HG02610 (cell line): Measurements from ENCODE around the gene TPPP2.

ENCODE experiments used
- ATAC-seq: cut with Tn5 transposase; IDR thresholded peaks from one replicate; pipeline ENCODE4 v1.9.1; 2021; ENCODE audit warnings: mild to moderate bottlenecking, moderate library complexity; ENCODE audit not compliant: unreplicated experiment

TPPP2 gene

GRCh38 chr14:21016413-21017190 lies 13.4 kb upstream of the TPPP2 start:
- no peak for ATAC-seq

- ATAC-seq: no peak
These were observed 12.3 kb upstream of the TPPP2 start for GRCh38 chr14:21017528-21018245.

- ATAC-seq: no peak
These were observed 11.7 kb upstream of the TPPP2 start for GRCh38 chr14:21018286-21018685.

- no peak for ATAC-seq
These were observed 11.2 kb upstream of the TPPP2 start for GRCh38 chr14:21018781-21019180.

- ATAC-seq: no peak
These were observed 10.7 kb upstream of the TPPP2 start for GRCh38 chr14:21019366-21019765.

- ATAC-seq: no peak
These were observed 9.0 kb upstream of the TPPP2 start for GRCh38 chr14:21020977-21021545.

- no peak for ATAC-seq
These were observed 7.3 kb upstream of the TPPP2 start for GRCh38 chr14:21022686-21023085.

GRCh38 chr14:21023174-21023573 lies 6.8 kb upstream of the TPPP2 start:
- ATAC-seq: no peak

- no peak for ATAC-seq
These were observed 6.0 kb upstream of the TPPP2 start for GRCh38 chr14:21023817-21024584.

GRCh38 chr14:21024585-21025370 lies 5.2 kb upstream of the TPPP2 start, which contains the start of gene NDRG2:
TSS of gene NDRG2 (minus strand) at chr14:21025061. CDS start at chr14:21023315, 1,746 bp downstream.
- no peak for ATAC-seq

GRCh38 chr14:21025371-21026273 lies 4.4 kb upstream of the TPPP2 start:
- no peak for ATAC-seq

- no peak for ATAC-seq
These were observed 3.6 kb upstream of the TPPP2 start for GRCh38 chr14:21026274-21026987.

- ATAC-seq: no peak
These were observed 3.1 kb upstream of the TPPP2 start for GRCh38 chr14:21026988-21027315.

GRCh38 chr14:21030531-21030930 lies 514 bp downstream of the TPPP2 start:
- ATAC-seq: no peak

- no peak for ATAC-seq
These were observed 2.5 kb downstream of the TPPP2 start for GRCh38 chr14:21032326-21033132.

- ATAC-seq: no peak
These were observed 3.2 kb downstream of the TPPP2 start for GRCh38 chr14:21033133-21033698.

GRCh38 chr14:21034707-21035106 lies 4.7 kb downstream of the TPPP2 start, which contains the start of gene RNASE13:
TSS of gene RNASE13 (minus strand) at chr14:21034807. CDS start at chr14:21034288, 519 bp downstream.
- no peak for ATAC-seq

GRCh38 chr14:21036751-21037150 lies 6.7 kb downstream of the TPPP2 start:
- ATAC-seq: no peak
